GM21390 (cell line): Measurements from ENCODE around the gene PLCH1.
A peak's percentile ranks its signal among the peaks of the same experiment; 100 is the strongest.

Experiments
- ATAC-seq: cut with Tn5 transposase; IDR thresholded peaks from one replicate; pipeline ENCODE4 v1.9.1; 2021; ENCODE audit not compliant: unreplicated experiment

The PLCH1 gene

GRCh38 chr3:155611456-155611855, 133.4 kb downstream of the PLCH1 start:
- no peak for ATAC-seq

DNA sequence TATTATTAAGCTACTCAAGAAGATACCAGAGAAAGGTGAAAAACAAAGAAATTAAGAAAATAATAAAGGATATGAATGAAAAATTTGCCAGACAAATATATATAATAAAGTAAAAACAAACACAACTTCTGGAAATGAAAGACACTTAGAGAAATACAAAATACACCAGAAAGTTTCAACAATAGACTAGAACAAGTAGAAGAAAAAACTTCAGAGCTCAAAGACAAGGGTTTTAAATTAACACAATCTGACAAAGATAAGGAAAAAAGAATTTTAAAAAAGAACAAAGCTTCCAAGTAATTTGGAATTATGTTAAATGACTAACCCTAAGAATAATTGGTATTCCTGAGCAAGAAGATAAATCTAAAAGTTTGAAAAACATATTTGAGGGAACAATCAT, 135.3 kb downstream of the PLCH1 start:
- no peak for ATAC-seq

DNA sequence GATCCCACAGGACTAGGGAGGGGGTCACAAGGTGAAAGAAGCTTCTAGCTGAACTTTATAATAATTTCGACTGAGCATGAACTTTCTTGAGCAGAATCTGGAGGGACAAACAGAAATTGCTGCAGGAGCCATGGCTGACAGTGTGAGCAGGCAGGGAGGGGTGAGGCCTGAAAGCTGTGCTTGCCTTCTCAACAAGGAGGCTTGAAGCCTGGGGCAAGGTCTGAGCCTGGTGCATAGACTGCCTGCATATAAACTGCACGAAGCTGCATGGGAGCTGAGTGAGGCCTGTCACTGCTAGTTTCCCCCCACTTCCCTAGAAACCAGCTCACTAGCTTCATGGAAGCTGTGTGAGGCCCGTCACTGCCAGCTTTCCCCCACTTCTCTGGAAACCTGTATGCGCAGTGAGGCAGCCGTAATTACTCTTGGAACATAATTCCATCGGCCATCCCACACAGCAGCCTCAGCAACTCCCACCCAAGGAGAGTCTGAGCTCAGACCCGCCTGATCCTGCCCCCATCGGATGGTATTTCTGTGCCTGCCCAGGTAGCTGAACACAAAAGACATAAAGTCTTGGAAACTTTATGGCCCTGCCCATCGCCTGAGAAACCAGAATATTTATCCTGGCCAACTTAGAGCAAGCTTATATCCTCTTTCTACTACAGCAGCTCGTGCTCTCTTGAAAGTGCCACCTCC, 136.5 kb downstream of the PLCH1 start:
- no peak for ATAC-seq

DNA sequence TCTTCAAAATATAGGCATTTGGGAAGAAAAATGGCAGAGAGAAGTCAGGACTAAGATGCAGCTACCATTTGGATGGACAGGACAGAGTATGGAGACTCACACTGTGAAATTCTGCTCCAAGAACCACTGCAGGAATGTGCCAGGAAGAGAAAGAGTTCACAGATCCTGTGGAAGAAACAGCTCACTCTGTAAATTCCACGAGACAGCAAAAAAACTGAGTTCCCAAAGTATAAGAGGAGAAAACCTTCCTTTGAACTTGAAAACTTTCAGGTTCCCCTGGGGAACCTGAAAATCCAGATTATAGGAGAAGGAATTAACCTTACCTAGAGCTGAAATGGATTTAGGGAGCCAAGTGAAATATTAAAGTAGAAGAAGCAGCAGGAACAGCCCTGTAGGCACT, 137.1 kb downstream of the PLCH1 start:
- ATAC-seq = no peak

DNA sequence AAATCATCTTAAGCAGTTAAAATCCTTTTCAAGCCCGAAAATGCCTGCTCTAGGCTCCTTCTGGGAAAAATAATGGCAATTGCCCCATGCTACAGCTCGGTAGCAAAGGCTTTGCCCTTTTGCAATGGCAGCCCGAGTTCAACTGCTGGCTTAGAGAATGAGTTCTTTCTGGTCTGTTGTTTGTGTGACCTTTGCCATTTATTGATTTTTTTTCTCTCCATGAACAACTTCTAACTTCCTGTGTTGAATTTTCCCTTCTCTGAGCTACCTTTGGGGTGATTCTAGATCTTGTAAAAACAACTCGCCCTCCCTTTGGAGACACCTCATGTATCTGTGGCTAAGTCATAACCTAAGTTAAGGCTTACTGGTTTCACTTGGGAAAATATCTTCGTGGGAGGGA, 139.3 kb downstream of the PLCH1 start:
- no peak for ATAC-seq

DNA sequence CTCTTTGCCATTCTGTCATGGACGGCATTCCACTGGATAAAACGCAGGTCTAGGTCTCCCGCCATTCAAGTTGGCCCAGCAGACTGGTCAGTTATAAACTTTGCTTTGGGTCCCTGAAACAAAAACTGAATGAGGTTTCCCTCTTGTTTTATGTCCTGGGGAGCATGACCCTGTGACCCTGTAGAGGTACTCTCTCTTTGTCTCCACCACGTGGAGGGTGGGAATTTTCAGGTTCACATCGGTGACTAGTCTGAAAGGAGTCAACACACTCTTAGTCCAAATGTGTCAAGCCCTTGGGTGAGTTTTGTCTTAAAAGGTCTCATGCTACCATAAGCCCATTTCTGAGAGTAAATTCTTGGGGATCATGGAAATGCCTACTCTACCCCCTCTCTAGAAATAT, 139.9 kb downstream of the PLCH1 start:
- no peak for ATAC-seq

- no peak for ATAC-seq
These were observed 140.7 kb downstream of the PLCH1 start for GRCh38 chr3:155604126-155604525.

GRCh38 chr3:155603302-155603701, 141.6 kb downstream of the PLCH1 start:
- no peak for ATAC-seq

- no peak for ATAC-seq
These were observed 142.6 kb downstream of the PLCH1 start for GRCh38 chr3:155602307-155602706.

- no peak for ATAC-seq
These were observed 146.2 kb downstream of the PLCH1 start for GRCh38 chr3:155598671-155599070.

DNA sequence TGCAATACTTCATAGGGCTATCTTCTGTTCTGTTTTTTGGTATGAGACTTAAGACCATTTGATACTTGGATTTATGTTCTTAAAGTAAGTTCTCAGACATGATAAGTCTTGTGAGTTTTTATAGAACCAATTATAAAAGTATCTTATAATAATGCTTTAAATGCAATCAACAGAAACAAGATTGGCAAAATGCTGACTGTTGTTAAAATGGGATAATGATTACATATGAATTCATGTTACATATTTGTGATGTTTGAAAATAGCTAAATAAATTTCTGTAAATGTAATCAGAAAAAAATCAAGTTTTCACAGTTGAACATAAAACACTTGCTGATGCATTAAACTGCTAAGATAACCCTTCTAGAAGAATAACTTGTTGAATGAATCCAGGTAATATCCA, 148.3 kb downstream of the PLCH1 start:
- ATAC-seq = no peak

DNA sequence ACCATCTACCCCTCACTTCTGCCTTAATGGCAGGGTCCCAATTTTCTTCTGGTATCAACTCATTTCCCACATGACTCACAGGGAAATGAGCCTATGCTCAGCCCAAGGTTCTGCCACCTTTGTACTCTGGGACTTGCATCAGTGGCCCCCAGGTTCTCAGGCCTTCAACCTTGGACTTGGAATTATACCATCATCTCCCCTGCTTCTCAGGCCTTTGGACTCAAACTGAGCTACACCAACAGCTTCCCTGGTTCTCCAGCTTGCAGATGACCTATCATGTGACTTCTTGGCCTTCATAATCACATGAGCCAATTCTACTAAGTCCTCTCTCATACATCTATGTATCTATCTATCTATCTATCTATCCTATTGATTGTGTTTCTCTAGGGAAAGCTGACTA, 149.5 kb downstream of the PLCH1 start:
- no peak for ATAC-seq

- ATAC-seq = no peak
These were observed 150.2 kb downstream of the PLCH1 start for GRCh38 chr3:155594526-155595187.

DNA sequence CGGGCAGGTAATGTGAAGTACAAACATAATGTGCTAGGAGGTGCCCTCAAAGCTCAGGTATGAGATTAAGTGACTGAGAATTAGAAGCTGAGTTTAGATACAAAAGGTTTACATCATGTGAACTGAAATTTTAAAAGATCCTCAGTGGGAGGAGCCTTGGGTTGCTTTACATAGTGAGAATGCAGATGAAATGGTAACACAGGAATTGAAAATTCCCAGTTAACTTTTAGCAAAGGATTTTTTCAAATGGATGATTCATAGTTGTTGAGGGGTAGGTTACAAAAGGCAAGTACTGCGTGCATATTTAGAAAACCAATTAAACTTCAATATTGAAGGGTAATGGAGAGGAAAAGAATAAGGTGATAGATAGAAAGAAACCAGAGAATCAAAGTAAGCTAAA, 157.3 kb downstream of the PLCH1 start:
- ATAC-seq = no peak

DNA sequence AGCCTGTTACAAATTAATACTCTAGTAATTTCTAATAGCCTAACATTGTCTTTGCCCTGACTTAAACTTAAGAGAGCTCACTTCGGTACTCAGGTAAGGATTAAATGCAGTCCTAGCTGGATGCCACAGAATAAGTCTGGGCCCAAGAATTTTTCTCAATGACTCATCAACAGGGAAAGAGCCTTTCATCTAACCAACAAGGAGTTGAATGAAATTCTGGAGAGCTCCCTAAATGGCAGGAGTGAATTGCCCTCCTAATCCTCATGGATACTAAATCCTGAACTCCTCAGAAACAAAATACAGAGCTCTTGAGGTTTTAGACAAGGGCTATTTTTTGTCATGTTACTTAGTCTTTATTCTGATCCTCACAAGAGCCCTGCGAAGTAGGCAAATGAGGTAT, 159.5 kb downstream of the PLCH1 start:
- no peak for ATAC-seq

DNA sequence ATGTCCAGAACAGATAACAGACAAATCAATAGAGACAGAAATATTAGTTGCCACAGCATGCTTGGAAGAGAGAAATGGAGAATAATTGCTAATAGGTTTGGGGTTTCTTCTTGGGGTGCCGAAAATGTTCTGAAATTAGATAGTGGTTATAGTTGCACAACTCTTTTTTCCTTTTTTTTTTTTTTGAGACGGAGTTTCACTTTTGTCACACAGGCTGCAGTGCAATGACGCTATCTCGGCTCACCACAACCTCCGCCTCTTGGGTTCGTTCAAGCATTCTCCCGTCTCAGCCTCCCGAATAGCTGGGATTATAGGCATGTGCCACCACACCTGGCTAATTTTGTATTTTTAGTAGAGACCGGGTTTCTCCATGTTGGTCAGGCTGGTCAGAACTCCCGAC, 163.3 kb downstream of the PLCH1 start:
- ATAC-seq = no peak

GRCh38 chr3:155572085-155572484, 172.8 kb downstream of the PLCH1 start:
- ATAC-seq = no peak

GRCh38 chr3:155568295-155568694, 176.6 kb downstream of the PLCH1 start:
- ATAC-seq = no peak

DNA sequence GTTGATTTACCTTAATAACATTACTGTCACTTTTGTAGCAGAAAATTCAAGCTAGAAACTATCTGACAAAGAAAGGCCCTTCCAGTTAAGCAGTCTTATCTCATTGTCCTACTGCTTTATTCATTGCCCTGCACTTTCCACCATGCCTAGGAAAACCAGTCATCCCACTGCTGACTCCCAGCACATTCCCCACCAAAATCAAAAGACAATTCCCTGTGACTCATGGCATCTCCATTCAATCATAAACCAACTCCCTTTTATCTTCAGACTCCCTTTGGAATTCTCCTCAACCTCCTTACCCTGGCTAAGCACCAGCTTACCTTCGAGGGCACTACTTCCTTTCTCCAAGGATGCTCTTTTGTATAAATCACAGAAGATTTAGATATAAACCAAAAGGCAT, 184.3 kb downstream of the PLCH1 start:
- ATAC-seq = no peak

GRCh38 chr3:155560135-155560534, 184.7 kb downstream of the PLCH1 start:
- no peak for ATAC-seq

DNA sequence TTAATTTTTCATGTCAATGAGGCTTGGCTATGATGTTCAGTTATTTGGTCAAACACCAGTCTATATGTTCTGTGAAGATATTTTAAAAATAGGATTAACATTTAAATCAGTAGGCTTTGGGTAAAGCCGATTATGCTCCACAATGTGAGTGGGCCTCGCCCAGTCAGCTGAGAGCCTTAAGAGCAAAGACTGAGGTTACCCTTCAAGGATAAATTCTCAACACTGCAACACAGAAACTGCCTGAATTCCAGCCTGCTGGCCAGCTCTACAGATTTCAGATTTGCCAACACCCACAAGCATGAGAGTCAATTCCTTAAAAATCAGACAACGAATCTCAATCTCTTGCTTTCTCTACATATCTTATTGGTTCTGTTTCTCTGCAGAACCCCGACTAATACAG, 188.3 kb downstream of the PLCH1 start:
- no peak for ATAC-seq

- peak; percentile 3 for ATAC-seq
These were observed 189.3 kb downstream of the PLCH1 start for GRCh38 chr3:155555479-155556060.
